ENCODE data around the gene ZBTB34. TPM values are rescaled to one million over a fixed set of nuclear protein-coding genes. Genes with fewer than 3 reads are reported as not detected.

ZBTB34 gene
- polyA plus RNA-seq, 1 donor from 2014 or later = 19.5 TPM

DNA sequence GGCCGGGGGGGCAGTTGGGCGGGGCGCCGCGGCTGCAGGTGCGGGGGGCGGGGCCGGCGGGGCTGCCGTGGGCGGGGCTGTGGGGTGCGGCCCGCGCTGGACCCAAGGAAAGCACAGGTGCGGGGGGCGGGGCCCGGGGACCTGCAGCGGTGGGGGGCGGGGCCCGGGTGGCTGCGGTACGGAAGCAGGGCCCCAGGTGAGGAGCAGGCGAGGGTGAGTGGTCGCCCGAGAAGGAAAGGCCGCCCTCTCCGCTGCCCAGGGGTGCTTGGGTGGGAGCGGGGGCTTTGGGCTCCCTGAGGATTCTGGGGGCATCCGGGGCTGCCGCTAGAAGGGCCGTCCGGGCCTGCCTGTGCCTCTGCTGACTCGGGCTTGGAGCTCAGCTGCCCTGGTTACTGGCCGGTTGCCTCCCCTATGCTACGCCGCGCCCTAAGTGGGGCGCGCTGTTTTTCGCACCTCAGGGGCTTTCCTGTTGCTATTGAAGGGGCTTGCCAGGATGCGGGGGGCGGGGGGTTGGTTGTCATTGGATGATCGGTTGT, 54.9 kb downstream of the ZBTB34 start:
- peak overlapping the region; percentile 86 for H3K4me3 ChIP-seq (ENCODE audit: low read length)
- H3F3A ChIP-seq (ENCODE audit: insufficient read depth, low read length, poor library complexity, severe bottlenecking) = no peaks in the 10 kb centered on the region
- peaks cover 7% of the 10 kb centered on the region for H3K79me2 ChIP-seq (replicated peaks; ENCODE audit: insufficient read depth, low read length)
- no peaks in the 10 kb centered on the region for H3K9me3 ChIP-seq (ENCODE audit: low read length)
- H2AFZ ChIP-seq (ENCODE audit: low read depth, low read length) = no peak overlapping the region
- peak overlapping the region; percentile 86 for H3K4me2 ChIP-seq (ENCODE audit: low read length)
- H3K27me3 ChIP-seq (ENCODE audit: insufficient read depth, low read depth, low read length) = peaks cover 2% of the 10 kb centered on the region
- H4K20me1 ChIP-seq (ENCODE audit: insufficient read depth) = no peaks in the 10 kb centered on the region
- H3K9ac ChIP-seq (ENCODE audit: low read length) = peak overlapping the region; percentile 72
- no peaks in the 10 kb centered on the region for H3K36me3 ChIP-seq (ENCODE audit: insufficient read depth, low read length)
- H3K27ac ChIP-seq (ENCODE audit: low read length) = no peak overlapping the region
- H3K9me2 ChIP-seq (ENCODE audit: insufficient read depth, low read length) = no peaks in the 10 kb centered on the region
- TF ChIP-seq TAF1 (IDR thresholded peaks at IDR 0.05; ENCODE audit: low read depth) (no peak), EZH2 (IDR thresholded peaks at IDR 0.05; ENCODE audit: borderline replicate concordance, insufficient read depth, low read length, poor library complexity, severe bottlenecking) (no peak), EP300 (conservative IDR thresholded peaks at IDR 0.05; ENCODE audit: poor library complexity, severe bottlenecking) (no peak), MXI1 (conservative IDR thresholded peaks at IDR 0.05; ENCODE audit: poor library complexity, severe bottlenecking) (no peak), POLR2AphosphoS5 (IDR thresholded peaks at IDR 0.05) (no peak), RAD21 (conservative IDR thresholded peaks at IDR 0.05) (no peak), SMC3 (conservative IDR thresholded peaks at IDR 0.05; ENCODE audit: poor library complexity) (no peak)
- TF ChIP-seq, protein P1, sequence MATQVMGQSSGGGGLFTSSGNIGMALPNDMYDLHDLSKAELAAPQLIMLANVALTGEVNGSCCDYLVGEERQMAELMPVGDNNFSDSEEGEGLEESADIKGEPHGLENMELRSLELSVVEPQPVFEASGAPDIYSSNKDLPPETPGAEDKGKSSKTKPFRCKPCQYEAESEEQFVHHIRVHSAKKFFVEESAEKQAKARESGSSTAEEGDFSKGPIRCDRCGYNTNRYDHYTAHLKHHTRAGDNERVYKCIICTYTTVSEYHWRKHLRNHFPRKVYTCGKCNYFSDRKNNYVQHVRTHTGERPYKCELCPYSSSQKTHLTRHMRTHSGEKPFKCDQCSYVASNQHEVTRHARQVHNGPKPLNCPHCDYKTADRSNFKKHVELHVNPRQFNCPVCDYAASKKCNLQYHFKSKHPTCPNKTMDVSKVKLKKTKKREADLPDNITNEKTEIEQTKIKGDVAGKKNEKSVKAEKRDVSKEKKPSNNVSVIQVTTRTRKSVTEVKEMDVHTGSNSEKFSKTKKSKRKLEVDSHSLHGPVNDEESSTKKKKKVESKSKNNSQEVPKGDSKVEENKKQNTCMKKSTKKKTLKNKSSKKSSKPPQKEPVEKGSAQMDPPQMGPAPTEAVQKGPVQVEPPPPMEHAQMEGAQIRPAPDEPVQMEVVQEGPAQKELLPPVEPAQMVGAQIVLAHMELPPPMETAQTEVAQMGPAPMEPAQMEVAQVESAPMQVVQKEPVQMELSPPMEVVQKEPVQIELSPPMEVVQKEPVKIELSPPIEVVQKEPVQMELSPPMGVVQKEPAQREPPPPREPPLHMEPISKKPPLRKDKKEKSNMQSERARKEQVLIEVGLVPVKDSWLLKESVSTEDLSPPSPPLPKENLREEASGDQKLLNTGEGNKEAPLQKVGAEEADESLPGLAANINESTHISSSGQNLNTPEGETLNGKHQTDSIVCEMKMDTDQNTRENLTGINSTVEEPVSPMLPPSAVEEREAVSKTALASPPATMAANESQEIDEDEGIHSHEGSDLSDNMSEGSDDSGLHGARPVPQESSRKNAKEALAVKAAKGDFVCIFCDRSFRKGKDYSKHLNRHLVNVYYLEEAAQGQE (IDR thresholded peaks at IDR 0.05; ENCODE audit: borderline replicate concordance) = no peak
- TF ChIP-seq, protein P2, sequence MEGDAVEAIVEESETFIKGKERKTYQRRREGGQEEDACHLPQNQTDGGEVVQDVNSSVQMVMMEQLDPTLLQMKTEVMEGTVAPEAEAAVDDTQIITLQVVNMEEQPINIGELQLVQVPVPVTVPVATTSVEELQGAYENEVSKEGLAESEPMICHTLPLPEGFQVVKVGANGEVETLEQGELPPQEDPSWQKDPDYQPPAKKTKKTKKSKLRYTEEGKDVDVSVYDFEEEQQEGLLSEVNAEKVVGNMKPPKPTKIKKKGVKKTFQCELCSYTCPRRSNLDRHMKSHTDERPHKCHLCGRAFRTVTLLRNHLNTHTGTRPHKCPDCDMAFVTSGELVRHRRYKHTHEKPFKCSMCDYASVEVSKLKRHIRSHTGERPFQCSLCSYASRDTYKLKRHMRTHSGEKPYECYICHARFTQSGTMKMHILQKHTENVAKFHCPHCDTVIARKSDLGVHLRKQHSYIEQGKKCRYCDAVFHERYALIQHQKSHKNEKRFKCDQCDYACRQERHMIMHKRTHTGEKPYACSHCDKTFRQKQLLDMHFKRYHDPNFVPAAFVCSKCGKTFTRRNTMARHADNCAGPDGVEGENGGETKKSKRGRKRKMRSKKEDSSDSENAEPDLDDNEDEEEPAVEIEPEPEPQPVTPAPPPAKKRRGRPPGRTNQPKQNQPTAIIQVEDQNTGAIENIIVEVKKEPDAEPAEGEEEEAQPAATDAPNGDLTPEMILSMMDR (IDR thresholded peaks at IDR 0.05; ENCODE audit: poor library complexity, severe bottlenecking) = no peak

DNA sequence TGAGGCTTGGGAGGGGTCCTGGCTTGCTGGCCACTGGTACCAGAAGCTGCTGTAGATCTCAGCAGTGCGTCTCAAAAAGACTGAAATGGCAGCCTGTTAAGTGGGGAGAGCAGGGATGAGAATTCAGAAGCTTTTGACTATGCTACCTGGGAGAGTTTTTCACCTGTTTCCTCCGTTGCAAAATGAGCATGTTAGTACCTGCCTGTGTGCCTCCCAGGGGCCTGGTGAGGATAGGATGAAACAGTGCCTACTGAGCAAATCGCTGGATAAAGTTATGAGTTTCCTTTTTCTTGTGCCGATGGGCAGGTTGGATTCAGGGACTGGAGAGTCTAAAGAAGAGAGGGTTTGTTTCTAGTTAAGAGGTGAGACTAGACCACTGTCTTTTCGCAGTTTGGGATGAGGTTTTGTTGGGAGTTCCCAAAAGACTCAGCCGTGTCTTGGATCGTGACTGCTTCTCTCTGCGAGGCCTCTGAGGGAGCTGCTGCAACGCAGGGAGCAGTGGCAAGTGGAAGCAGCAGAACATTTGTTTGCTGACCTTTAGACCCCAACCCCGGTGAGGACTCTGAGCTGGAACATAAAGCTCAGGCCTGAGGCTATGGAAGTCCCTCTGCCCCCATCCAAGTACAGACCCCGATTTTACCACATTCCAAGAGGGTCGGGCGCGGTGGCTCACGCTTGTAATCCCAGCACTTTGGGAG, 55.6 kb downstream of the ZBTB34 start:
- Histone ChIP-seq H3K9ac (ENCODE audit: low read length) (peak overlapping the region; percentile 72), H3F3A (ENCODE audit: insufficient read depth, low read length, poor library complexity, severe bottlenecking) (no peaks in the 10 kb centered on the region), H3K36me3 (ENCODE audit: insufficient read depth, low read length) (no peaks in the 10 kb centered on the region), H3K9me3 (ENCODE audit: low read length) (no peaks in the 10 kb centered on the region), H2AFZ (ENCODE audit: low read depth, low read length) (no peak overlapping the region), H3K27ac (ENCODE audit: low read length) (no peak overlapping the region), H3K27me3 (ENCODE audit: insufficient read depth, low read depth, low read length) (peaks cover 2% of the 10 kb centered on the region), H3K9me2 (ENCODE audit: insufficient read depth, low read length) (no peaks in the 10 kb centered on the region), H3K4me3 (ENCODE audit: low read length) (peak overlapping the region; percentile 86), H4K20me1 (ENCODE audit: insufficient read depth) (no peaks in the 10 kb centered on the region), H3K79me2 (replicated peaks; ENCODE audit: insufficient read depth, low read length) (peaks cover 10% of the 10 kb centered on the region), H3K4me2 (ENCODE audit: low read length) (peak overlapping the region; percentile 86)
- TF ChIP-seq RAD21 (conservative IDR thresholded peaks at IDR 0.05) (no peak), EP300 (conservative IDR thresholded peaks at IDR 0.05; ENCODE audit: poor library complexity, severe bottlenecking) (no peak), EZH2 (IDR thresholded peaks at IDR 0.05; ENCODE audit: borderline replicate concordance, insufficient read depth, low read length, poor library complexity, severe bottlenecking) (no peak), TAF1 (IDR thresholded peaks at IDR 0.05; ENCODE audit: low read depth) (no peak), MXI1 (conservative IDR thresholded peaks at IDR 0.05; ENCODE audit: poor library complexity, severe bottlenecking) (no peak), POLR2AphosphoS5 (IDR thresholded peaks at IDR 0.05) (no peak), SMC3 (conservative IDR thresholded peaks at IDR 0.05; ENCODE audit: poor library complexity) (no peak)
- TF ChIP-seq, protein P2 (IDR thresholded peaks at IDR 0.05; ENCODE audit: poor library complexity, severe bottlenecking) = no peak
- TF ChIP-seq, protein P1 (IDR thresholded peaks at IDR 0.05; ENCODE audit: borderline replicate concordance) = no peak
